Measurements from ENCODE around the gene ARHGAP24. TPM values are rescaled to one million over a fixed set of nuclear protein-coding genes. Genes with fewer than 3 reads are reported as not detected.
"Not testable (repeated sequence)": the region's sequence is repeated elsewhere in the genome, so short reads cannot be mapped to it uniquely, and the experiment has no call there.

The ARHGAP24 gene
- polyA plus RNA-seq, 1 donor = 110 TPM

DNA sequence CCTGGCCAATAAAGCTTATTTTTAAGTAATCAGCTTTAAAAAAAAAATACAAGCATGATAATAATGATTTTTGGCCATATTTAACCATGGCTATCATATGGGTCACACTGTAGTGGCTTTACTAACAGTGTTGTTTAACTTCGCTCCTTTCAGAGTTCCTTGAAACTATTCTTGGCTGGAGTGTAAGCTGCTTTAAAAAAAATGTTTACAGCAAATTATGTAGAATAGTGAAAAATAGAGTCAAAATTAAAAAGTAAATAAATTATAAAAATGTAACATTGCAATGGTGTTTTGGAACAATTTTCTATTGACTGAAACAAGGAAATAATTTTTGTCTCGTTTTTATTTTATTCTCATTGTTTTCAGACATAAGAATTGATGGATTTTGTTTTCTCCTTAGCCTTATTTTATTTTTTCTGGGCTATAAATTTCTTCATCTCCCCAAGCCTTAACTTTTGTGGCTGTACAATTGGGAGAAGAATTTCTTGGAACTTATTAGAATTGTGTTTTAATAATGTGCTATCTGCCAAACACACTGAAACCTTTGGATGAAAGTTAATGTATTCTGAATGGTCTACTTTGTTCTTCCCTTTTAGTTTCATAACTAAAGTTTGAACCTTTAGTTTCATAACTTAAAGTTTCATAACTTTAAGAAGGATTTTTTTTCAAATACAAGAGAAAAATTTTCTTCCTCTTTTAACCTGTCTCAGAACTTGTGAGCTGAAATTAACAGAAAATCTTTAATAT, 182.0 kb downstream of the ARHGAP24 start:
- no peak for DNase-seq

DNA sequence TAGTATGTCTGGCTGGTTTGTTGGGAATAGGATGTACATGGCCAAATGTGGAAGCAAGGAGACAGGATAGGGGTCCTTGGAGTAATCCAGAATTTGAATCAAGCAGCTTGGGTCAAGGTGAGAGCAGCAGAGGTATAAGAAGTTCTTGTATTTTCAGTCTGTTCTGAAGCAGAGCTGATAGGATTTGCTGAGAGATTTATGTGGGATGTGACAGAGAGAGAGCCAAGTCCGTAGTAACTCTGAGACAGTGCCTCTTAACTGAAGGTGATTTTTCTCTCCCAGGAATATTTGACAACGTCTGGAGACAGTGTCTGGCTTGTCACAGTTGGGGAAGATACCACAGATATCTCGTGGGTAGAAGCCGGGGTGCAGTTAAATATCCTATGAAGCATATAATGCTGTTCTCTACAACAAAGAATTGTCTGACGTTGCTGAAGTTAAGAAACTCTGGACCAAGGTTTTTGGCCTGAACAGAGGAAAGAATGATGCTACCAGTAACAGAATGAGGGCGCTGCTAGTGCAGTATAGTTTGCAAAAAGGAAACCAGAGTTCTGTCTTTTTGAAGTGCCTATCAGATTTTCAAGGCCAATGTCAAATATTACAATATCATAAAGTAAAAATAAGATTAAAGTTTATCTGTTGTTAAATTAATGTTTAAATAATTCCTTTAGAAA, 184.0 kb downstream of the ARHGAP24 start:
- no peak for DNase-seq

DNA sequence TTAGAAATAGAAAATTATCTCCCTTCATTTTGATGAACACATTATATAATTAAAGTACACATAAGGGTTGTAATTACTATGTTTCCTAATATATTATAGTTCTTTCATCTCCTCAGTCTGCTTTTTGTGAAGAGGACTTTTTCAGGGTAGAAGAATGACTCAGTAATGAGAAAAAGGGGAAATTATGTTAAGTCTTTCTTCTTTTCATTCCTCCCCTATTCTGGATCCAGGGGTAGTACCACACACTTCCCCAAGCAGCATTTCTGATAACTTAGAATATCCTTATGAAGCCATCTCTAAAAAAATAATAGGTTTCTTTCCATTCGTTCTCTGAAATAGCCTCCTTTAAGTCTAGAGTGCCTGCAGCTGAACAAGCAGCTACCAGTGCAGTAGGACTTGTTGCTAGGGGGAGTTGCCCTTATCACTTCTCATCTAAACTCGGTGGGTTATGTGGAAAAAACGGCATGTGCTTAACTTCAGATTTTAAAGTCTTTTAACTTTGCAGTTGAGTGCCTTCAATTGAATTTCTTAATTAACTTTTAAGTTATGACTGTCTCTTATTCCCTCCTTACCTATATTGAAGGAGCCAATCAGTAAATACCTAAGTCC, 184.8 kb downstream of the ARHGAP24 start:
- DNase-seq = peak; percentile 18

DNA sequence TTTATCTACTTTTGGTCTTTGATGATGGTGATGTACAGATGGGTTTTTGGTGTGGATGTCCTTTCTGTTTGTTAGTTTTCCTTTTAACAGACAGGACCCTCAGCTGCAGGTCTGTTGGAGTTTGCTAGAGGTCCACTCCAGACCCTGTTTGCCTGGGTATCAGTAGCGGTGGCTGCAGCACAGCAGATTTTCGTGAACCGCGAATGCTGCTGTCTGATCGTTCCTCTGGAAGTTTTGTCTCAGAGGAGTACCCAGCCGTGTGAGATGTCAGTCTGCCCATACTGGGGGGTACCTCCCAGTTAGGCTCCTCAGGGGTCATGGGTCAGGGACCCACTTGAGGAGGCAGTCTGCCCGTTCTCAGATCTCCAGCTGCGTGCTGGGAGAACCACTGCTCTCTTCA, 191.7 kb downstream of the ARHGAP24 start:
- DNase-seq = not testable (repeated sequence)

DNA sequence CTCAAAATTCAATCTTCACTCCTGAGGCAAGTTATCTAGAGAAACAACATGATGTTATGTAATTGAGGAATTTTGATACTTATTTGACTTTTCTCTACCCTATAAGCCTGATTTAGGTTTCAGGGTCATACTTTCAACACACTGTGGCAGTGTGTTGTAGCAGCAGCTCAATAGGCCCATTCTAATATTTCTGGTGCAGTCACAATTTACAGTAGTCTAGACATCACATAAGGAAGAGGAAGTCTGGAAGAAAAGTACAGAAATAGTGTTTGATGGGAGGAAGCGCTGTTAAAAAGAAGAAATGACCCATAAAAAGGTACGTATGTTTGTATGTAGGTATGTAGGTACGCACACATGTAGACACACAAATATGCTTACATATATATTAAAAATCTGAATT, 194.3 kb downstream of the ARHGAP24 start:
- DNase-seq = no peak

DNA sequence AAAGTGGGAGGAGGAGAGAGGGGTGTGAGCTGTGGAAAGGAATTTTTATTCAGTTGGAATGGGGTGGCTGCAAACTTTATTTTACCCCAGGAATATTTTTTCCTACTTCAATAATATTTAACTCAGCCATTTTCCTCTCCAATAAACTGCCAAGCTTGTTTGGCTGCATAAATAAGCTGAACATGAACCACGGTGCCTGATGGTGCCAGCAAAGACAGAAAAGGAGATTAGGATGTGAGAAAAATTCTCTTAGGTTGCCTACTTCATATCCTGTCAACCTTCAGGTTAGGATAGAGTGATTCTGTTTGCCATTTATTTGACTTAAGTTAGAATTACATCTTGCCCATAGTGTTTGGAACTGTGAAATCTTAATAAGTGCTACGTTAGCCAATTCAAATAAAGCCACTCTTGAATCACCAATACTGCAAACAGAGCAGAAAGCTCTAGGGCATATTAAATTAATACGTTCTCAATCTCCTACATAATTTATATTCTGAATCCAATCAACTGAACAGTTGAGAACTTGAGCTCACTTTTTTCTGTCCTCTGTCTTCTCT, 195.1 kb downstream of the ARHGAP24 start:
- no peak for DNase-seq

DNA sequence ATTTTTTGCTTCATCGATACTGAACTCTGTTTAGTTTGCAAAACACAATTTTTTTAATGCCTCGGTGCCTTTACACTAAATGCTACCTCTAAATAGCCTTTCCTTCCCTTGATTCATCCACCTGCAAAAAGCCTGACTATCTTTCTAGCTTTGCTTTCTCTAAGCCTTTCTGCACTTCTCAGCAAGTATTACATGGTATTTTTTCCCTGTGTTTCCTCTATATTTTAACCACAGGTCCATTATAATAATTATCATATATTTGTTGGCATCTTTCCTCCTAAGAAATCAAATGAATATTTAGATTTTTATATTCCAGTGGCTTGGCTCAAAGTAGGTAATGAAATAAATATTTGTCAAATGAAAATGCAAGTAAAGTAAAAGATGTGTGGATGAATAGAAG, 196.2 kb downstream of the ARHGAP24 start:
- no peak for DNase-seq

DNA sequence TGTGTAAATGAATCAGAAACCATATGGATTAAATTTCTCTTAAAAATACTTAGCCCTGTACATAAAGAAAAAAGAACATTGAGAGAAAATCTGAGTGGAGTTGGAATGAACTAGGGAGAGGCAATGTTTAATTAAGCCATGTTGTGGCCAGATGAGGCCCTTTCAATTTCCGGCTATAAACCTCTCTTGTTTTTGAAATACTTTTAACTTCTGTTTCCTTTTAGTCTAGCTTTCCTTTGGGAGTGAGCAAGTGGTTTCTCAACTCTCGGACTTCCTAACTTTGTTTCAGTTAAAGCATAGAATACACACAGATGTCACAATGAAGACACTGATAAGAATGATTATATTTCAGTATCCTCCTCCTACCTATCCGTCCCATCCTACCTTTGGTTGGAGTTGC, 197.2 kb downstream of the ARHGAP24 start:
- no peak for DNase-seq

DNA sequence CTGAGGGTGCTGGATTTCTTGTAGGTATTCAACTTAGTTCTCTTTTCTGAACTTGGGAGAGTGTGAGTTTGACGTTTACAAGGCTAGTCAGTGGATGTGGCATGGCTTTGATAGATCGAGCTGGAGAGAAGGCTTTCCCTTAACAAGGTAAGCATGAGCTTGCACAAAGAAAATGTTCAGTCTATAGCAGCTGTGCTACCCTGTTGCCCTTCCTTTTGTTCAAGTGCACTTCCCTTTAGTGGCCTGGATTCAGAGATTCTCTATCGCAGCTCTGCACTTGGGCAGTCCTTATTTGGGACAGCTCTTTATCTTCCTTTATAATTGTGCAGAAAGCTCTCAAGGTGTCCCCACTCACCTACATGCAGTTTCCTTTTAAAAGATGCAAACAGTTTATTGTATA, 198.0 kb downstream of the ARHGAP24 start:
- DNase-seq = no peak

DNA sequence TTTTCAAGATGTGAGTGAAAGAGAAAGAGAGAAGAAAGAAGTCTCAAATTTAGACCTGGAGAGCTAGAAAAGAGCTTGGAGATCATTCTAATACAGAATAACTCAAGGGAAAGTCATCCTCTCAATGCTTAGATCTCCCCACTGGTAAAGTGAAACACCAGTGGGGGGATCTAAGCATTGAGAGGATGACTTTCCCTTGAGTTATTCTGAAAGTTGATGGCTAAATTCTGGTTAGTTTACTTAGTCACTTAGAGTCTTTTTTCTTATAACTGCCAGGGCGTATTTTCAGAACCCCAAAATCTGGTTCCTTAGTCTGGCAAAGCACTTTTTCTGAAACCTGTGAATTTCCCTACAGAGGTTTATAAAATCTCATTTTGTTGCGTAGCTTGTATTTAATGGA, 198.6 kb downstream of the ARHGAP24 start:
- DNase-seq = no peak

DNA sequence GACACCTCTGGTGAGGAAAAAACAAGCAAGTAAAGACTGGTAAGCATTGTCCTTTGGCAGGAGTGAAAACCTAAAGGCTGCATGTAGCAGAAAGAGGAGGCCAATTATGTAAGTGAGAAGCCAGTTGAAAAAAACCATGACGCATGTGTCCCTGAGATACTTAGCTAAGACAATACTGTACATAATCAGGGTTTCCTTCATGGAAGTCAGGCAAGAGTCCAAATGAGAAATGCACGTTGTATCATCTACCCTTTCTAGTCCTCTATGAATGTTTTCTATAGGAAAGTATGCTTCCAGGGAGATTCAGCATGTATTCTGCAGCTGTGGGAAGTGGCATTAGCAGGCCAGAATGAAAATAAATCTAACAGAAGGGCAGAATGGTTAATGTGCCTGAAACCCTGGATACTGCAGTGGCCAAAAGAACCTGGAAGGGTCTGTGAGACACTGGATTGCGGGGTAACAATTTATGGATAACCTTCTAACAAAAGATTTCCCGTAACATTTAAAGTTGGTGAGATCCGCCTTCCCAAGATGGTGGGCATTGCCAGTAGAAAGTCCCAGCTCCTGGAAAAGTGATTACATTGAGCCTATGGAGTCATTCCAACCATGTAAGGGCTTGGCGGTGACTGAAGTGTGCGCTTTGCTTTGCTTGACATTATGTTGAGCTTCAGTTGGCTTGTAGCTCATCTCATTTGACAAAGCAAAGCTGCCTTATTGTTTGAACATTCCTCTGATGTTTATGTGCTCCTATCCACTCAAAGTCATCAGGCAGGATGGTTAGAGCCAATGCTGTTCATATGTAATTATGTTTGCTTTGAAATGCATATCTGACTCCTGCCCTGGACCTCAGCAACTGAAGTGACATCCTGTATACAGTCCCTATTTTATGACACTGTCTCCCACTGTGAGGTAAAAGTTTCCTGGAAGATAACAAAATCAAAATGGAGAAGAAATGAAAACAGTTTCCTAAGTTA, 200.4 kb downstream of the ARHGAP24 start:
- DNase-seq = no peak

DNA sequence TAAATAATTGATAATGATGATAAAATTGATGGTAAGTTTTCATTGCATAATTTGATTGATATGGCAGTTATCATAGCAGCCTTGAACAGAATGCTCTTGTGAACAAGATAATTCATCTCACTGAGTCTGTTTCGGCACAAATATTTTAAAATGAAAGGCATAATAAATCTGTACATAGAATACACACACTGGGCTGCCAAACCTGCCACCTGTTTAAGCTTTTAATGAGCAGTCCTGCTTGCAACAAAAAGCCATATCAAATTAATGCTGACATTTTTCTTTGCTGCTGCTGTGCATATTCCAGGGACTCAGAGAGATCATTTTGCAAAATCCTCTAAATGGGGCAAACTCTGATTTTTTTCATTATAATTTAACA, 201.1 kb downstream of the ARHGAP24 start:
- DNase-seq = no peak

DNA sequence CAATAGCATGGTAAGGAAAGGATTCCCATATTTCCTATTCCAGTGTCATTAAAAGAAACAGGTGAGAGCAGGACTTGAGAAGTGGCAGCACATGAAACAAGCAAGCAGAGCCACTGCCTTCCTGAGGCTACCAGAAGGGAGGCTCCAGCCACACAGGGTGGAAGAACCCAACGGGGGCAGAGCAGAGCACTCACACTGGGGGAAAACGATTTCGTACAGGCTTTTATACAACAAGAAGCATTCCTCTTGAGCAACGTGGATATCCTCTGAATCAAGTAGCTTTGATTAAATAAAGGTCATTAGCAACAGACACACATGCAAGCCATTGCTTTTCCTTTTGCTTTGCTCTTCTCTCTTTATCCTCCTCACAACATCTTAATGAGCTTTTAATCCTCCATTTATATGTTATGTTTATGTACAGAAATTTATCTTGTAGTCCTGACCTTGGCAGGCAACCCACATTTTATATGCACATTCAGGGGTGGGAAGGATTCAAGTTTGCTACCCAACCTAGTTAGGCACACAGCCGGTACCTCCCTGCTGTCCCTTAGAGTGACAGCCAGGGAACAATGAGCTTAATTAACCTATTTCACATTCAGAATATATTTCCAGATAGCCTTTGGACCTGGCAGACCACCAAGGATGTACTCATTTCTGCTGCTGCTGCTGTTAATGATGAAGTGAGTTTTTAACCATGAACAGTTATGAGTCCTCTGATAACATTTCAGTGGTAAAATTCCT, 202.1 kb downstream of the ARHGAP24 start:
- DNase-seq = no peak

DNA sequence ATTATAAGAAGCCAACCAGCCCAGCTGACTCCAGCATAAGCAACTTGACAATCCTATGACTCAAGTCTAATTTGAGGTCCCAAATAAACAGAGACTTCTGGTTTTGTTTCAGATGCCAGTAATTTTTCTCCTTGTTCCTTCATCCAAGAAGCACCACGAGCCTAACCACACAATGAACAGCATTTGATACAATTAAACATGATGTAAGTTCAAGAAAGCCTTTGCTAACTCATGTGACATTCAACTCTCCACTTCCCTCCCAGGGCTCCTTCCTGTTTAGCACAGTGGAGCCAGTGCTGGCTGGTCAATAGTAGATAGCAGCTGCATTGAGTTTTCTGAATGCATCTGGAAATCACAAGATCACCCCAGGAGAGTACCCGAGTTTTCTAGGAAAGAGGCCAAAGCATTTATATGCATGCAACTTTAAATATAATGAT, 206.3 kb downstream of the ARHGAP24 start:
- no peak for DNase-seq

DNA sequence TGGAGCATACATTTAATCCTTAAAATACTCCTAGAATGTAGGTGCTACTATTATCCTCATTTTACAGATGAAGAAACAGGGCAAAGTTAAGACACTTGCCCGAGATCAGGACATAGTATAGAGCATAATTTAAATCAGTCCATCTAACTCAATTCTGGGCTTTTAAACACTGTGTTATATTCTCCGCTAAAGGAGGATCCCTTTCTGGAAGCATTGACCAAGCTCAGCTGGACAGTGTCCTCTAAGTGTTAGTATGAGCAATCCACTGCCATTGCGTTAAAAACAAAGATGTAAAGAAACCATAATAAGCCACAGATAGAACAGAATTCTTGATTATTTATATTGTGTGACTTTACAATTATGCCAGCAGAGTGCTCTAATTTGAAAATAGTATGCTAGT, 207.0 kb downstream of the ARHGAP24 start:
- no peak for DNase-seq

DNA sequence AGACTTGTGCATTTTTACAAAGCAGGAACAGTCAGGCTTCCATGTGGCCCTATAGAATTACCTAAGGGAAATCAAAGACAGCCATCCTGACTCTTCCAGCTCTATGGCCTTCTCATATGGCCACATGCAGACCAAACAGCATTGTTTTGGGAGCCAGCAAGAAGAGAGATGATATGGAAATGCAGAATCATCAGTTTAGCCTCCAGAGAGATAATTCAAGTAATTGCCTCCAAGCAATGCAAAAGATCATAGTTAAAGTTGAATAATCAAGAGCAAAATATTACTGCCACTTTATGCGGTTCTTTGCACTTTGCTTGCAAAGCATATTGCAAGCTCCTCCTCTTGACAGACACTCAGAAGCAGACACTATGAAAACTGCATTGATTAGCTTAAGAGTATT, 207.4 kb downstream of the ARHGAP24 start:
- no peak for DNase-seq

DNA sequence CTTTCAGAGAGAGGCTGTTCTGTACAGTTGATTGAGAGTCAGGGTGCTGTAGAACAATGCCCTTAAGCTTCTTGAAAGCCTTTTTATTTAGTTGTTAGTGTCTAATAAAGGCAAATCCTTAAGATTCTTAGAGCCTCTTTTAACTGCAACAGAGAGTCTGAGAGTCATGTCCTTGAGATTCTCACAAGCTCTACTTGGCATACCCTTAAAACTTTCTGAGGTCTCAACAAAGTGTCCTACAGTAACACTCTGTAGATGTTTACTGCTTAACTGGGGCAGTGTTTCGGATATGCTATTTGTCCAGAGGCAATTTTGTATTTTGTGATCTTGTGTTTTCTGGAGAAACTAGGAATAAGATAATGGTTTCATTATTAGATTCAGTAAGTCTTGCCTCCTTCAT, 209.7 kb downstream of the ARHGAP24 start:
- no peak for DNase-seq

DNA sequence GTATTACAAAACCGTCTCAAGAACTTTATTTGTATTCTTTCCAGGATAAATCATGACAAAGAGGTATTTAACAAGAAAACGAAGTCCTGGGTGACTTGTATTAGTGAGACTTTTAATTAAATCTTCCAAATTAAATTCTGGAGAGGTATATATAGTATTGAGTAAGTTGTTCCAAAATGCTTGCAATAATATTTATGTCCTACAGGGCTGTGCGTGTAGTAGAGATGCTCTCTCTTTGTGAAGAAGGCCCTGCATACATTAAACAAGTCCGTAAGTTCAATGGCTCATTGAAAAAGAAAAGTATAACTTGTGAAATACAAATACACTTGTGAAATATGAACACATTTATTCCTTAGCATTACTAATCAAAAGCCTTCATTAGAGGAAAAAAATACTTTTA, 211.4 kb downstream of the ARHGAP24 start:
- DNase-seq = no peak

DNA sequence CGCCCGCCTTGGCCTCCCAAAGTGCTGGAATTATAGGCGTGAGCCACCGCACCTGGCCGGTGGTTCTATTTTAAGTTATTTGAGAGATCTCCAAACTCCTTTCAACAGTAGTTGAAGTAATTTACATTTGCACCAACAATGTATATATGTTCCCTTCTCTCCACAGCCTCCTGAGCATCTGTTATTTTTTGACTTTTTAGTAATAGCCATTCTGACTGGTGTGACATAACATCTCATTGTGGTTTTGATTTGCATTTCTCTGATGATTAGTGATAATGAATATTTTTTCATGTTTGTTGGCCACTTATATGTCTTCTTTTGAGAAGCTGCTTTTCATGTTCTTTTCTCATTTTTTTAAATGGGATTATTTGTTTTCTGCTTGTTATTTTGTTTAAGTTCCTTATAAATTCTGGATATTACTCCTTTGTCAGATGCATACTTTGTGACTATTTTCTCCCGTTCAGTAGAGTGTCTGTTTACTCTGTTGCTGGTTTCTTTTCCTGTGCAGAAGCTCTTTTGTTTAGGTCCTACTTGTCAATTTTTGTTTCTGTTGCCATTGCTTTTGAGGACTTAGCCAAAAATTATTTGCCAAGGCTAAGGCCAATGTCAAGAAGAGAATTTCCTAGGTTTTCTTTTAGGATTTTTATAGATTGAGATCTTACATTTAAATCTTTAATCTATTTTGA, 213.2 kb downstream of the ARHGAP24 start:
- no peak for DNase-seq

DNA sequence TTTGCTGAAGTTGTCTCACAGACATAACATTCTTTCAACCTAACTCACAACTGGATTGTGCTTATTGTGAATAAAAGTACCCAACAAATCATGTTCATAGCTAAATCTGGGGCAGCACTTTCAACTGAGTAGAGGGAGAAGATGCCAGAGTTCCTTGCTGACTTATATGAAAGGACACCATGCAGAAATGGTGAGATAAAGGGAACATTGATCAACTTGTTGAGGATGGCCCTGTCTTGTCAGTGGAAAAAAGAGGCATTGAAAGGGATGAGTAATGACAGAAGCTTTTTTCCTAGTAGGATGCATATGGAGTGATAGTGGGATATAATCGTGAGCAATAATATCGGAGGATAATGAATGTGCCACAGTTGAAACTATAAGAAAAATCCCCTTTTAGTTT, 221.7 kb downstream of the ARHGAP24 start:
- no peak for DNase-seq

DNA sequence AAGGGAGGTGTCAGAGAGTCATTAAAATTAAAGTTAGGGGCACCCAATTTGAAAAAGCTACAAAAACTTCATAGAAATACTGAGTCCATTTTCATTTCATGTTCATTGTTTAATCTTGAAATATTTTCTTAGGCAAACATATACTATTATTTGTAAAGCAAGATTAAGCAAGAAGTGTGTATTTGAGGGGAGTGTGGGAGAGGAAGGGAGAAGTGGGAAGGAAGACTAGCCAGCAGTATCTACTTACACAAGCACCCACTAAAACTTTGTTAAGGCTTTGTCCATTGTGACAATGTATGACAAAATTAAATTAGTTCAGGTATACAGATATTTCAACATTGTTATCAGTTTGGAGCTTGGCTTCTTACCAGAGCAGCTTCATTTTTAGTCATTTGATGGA, 222.9 kb downstream of the ARHGAP24 start:
- DNase-seq = no peak
